ENCODE data around the gene CACNA1G.

Gene CACNA1G

GRCh38 chr17:50550661-50551432 lies 9.7 kb upstream of the CACNA1G start:
- Mint-ChIP-seq H3K27ac (peak overlapping the region; percentile 10), H3K4me3 (no peak overlapping the region), H3K4me1 (peaks cover 11% of the 10 kb centered on the region), H3K36me3 (peaks cover 8% of the 10 kb centered on the region), H3K9me3 (no peaks in the 10 kb centered on the region)
- no peak for ATAC-seq
- no peak for DNase-seq (ENCODE audit: low spot score in 2 of 2)

GRCh38 chr17:50551433-50551815 lies 9.1 kb upstream of the CACNA1G start:
- no peak for DNase-seq (ENCODE audit: low spot score in 2 of 2)

GRCh38 chr17:50551884-50552283 lies 8.6 kb upstream of the CACNA1G start:
- no peak overlapping the region for H3K4me3 Mint-ChIP-seq
- no peak for ATAC-seq
- peaks cover 2% of the 10 kb centered on the region for H3K4me1 Mint-ChIP-seq
- no peak for DNase-seq (ENCODE audit: low spot score in 2 of 2)
- H3K36me3 Mint-ChIP-seq, result peaks cover 5% of the 10 kb centered on the region
- H3K27ac Mint-ChIP-seq, result no peak overlapping the region
- H3K9me3 Mint-ChIP-seq, result no peaks in the 10 kb centered on the region

More at GRCh38 chr17:50551433-50551815, 9.1 kb upstream of the CACNA1G start:
- Mint-ChIP-seq H3K4me3 (no peak overlapping the region), H3K36me3 (peaks cover 5% of the 10 kb centered on the region), H3K27ac (no peak overlapping the region), H3K4me1 (peaks cover 6% of the 10 kb centered on the region), H3K9me3 (no peaks in the 10 kb centered on the region)
- no peak for ATAC-seq

GRCh38 chr17:50554201-50554600 lies 6.3 kb upstream of the CACNA1G start:
- peaks cover 5% of the 10 kb centered on the region for H3K36me3 Mint-ChIP-seq
- H3K9me3 Mint-ChIP-seq, result no peaks in the 10 kb centered on the region
- H3K4me1 Mint-ChIP-seq, result peaks cover 9% of the 10 kb centered on the region
- H3K4me3 Mint-ChIP-seq, result no peak overlapping the region
- DNase-seq (ENCODE audit: low spot score in 2 of 2) (no peak), ATAC-seq (no peak)
- no peak overlapping the region for H3K27ac Mint-ChIP-seq

GRCh38 chr17:50556803-50557202 lies 3.7 kb upstream of the CACNA1G start:
- Mint-ChIP-seq H3K36me3 (no peaks in the 10 kb centered on the region), H3K27ac (no peak overlapping the region), H3K4me1 (peaks cover 21% of the 10 kb centered on the region), H3K9me3 (no peaks in the 10 kb centered on the region), H3K4me3 (no peak overlapping the region)
- ATAC-seq (no peak), DNase-seq (ENCODE audit: low spot score in 2 of 2) (no peak)

- Mint-ChIP-seq H3K36me3 (no peaks in the 10 kb centered on the region), H3K4me1 (peaks cover 29% of the 10 kb centered on the region), H3K9me3 (no peaks in the 10 kb centered on the region)
Observed at GRCh38 chr17:50557630-50558029, 2.9 kb upstream of the CACNA1G start.

GRCh38 chr17:50558091-50558490 lies 2.4 kb upstream of the CACNA1G start:
- H3K36me3 Mint-ChIP-seq, result no peaks in the 10 kb centered on the region
- peaks cover 30% of the 10 kb centered on the region for H3K4me1 Mint-ChIP-seq
- no peaks in the 10 kb centered on the region for H3K9me3 Mint-ChIP-seq
- no peak for ATAC-seq
- no peak overlapping the region for H3K27ac Mint-ChIP-seq
- H3K4me3 Mint-ChIP-seq, result peak overlapping the region; percentile 74
- no peak for DNase-seq (ENCODE audit: low spot score in 2 of 2)

More at GRCh38 chr17:50557630-50558029, 2.9 kb upstream of the CACNA1G start:
- Mint-ChIP-seq H3K4me3 (no peak overlapping the region), H3K27ac (no peak overlapping the region)
- DNase-seq (ENCODE audit: low spot score in 2 of 2), result no peak
- ATAC-seq, result no peak

- Mint-ChIP-seq H3K9me3 (no peaks in the 10 kb centered on the region), H3K4me1 (peaks cover 30% of the 10 kb centered on the region), H3K4me3 (peak overlapping the region; percentile 74), H3K36me3 (no peaks in the 10 kb centered on the region), H3K27ac (no peak overlapping the region)
- DNase-seq (ENCODE audit: low spot score in 2 of 2) (no peak), ATAC-seq (no peak)
Observed at GRCh38 chr17:50558581-50558940, 2.0 kb upstream of the CACNA1G start.

- no peak overlapping the region for H3K27ac Mint-ChIP-seq
- H3K36me3 Mint-ChIP-seq, result no peaks in the 10 kb centered on the region
- no peaks in the 10 kb centered on the region for H3K9me3 Mint-ChIP-seq
- H3K4me1 Mint-ChIP-seq, result peaks cover 30% of the 10 kb centered on the region
- ATAC-seq, result no peak
- H3K4me3 Mint-ChIP-seq, result peak overlapping the region; percentile 74
- no peak for DNase-seq (ENCODE audit: low spot score in 2 of 2)
Observed at GRCh38 chr17:50558941-50559614, 1.4 kb upstream of the CACNA1G start.

GRCh38 chr17:50559674-50560184 lies 786 bp upstream of the CACNA1G start:
- DNase-seq (ENCODE audit: low spot score in 2 of 2) (peak in 1 of 2 donors; percentile 69), ATAC-seq (peak; percentile 56)
- peak overlapping the region; percentile 74 for H3K4me3 Mint-ChIP-seq
- no peak overlapping the region for H3K27ac Mint-ChIP-seq
- H3K36me3 Mint-ChIP-seq, result no peaks in the 10 kb centered on the region
- peaks cover 30% of the 10 kb centered on the region for H3K4me1 Mint-ChIP-seq
- no peaks in the 10 kb centered on the region for H3K9me3 Mint-ChIP-seq

GRCh38 chr17:50560931-50561745 lies 623 bp downstream of the CACNA1G start:
- H3K36me3 Mint-ChIP-seq, result no peaks in the 10 kb centered on the region
- H3K9me3 Mint-ChIP-seq, result no peaks in the 10 kb centered on the region
- ATAC-seq, result no peak
- DNase-seq (ENCODE audit: low spot score in 2 of 2), result no peak
- H3K27ac Mint-ChIP-seq, result no peak overlapping the region
- H3K4me1 Mint-ChIP-seq, result peaks cover 44% of the 10 kb centered on the region
- H3K4me3 Mint-ChIP-seq, result peak overlapping the region; percentile 74

- H3K4me1 Mint-ChIP-seq, result peaks cover 45% of the 10 kb centered on the region
- peak overlapping the region; percentile 74 for H3K4me3 Mint-ChIP-seq
- no peaks in the 10 kb centered on the region for H3K36me3 Mint-ChIP-seq
- no peak for ATAC-seq
- no peaks in the 10 kb centered on the region for H3K9me3 Mint-ChIP-seq
- no peak for DNase-seq (ENCODE audit: low spot score in 2 of 2)
- no peak overlapping the region for H3K27ac Mint-ChIP-seq
Observed at GRCh38 chr17:50561746-50562141, 1.2 kb downstream of the CACNA1G start.

GRCh38 chr17:50562242-50563091 lies 2.0 kb downstream of the CACNA1G start:
- no peak for ATAC-seq
- Mint-ChIP-seq H3K27ac (no peak overlapping the region), H3K36me3 (no peaks in the 10 kb centered on the region), H3K4me1 (peaks cover 45% of the 10 kb centered on the region), H3K4me3 (peak overlapping the region; percentile 74), H3K9me3 (no peaks in the 10 kb centered on the region)
- no peak for DNase-seq (ENCODE audit: low spot score in 2 of 2)

GRCh38 chr17:50563092-50563511 lies 2.6 kb downstream of the CACNA1G start:
- DNase-seq (ENCODE audit: low spot score in 2 of 2), result no peak
- no peak for ATAC-seq
- H3K4me3 Mint-ChIP-seq, result no peak overlapping the region
- H3K36me3 Mint-ChIP-seq, result no peaks in the 10 kb centered on the region
- H3K27ac Mint-ChIP-seq, result no peak overlapping the region
- no peaks in the 10 kb centered on the region for H3K9me3 Mint-ChIP-seq
- H3K4me1 Mint-ChIP-seq, result peaks cover 45% of the 10 kb centered on the region

All from stimulated activated effector memory CD8-positive, alpha-beta T cell treated with anti-CD3 and anti-CD28 coated beads, Interleukin-12 subunit alpha, Interleukin-12 subunit beta, amount 100 ng/mL, for 72 hours (primary cell).